HG03460 (cell line): ENCODE data around the gene DIAPH1.

Experiments used
- ATAC-seq: cut with Tn5 transposase; IDR thresholded peaks from one replicate; pipeline ENCODE4 v1.9.1; 2021; ENCODE audit not compliant: unreplicated experiment

Gene DIAPH1

DNA sequence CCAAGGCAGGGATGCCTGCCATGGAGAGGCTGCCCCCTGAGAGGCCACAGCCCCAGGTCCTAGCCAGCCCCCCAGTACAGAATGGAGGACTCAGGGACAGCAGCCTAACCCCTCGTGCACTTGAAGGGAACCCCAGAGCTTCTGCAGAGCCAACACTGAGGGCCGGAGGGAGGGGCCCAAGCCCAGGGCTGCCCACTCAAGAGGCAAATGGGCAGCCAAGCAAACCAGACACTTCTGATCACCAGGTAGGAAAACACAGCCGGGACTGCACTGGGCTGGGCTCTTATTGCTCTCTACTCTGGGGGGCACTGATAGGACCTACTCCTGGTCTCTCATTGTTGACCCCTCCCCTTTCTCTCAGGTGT, 21.2 kb upstream of the DIAPH1 start:
- no peak for ATAC-seq

DNA sequence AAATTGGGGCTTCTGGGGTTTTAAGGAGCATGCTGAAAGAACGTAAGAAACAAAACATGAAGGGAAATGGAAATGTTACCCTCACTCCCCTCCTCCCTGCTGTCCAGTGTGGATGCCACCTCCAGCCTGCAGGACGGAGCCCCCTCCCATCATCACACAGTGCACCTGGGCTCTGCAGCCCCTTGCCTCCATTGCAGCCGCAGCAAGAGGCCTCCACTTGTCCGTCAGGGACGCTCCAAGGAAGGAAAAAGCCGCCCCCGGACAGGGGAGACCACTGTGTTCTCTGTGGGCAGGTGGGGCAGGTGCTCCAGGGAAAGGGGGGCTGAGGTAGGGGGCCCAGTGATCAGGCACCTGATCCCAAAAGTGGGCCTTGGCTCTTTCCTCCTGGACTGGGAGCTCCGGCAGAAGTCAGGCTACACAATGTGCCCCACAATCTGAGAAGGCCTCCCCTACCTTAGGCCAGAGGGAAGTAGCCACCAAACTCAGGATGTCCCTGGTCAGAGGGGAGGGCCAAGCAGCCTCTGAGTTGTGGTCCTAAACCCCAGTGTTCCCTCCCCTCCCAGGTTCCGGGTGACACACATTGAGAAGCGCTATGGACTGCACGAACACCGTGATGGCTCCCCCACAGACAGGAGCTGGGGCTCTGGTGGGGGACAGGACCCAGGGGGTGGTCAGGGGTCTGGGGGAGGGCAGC, 20.7 kb upstream of the DIAPH1 start:
- ATAC-seq = no peak

DNA sequence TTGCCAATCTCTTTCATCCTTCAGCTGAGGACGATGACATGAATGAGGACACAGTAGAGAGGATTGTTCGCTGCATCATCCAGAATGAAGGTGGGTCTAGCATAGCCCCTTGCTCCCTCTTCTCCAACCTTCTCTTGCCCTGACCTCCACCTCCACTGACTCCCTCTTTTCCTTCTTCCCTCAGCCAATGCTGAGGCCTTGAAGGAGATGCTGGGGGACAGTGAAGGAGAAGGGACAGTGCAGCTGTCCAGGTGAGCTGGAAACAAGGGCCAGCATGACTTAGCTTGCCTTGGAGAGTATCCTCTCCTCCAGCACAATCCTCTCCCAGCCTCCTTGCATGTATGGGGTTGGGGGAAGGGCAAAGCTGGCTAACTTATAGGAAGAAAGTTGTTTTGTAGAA, 20.0 kb upstream of the DIAPH1 start:
- no peak for ATAC-seq

DNA sequence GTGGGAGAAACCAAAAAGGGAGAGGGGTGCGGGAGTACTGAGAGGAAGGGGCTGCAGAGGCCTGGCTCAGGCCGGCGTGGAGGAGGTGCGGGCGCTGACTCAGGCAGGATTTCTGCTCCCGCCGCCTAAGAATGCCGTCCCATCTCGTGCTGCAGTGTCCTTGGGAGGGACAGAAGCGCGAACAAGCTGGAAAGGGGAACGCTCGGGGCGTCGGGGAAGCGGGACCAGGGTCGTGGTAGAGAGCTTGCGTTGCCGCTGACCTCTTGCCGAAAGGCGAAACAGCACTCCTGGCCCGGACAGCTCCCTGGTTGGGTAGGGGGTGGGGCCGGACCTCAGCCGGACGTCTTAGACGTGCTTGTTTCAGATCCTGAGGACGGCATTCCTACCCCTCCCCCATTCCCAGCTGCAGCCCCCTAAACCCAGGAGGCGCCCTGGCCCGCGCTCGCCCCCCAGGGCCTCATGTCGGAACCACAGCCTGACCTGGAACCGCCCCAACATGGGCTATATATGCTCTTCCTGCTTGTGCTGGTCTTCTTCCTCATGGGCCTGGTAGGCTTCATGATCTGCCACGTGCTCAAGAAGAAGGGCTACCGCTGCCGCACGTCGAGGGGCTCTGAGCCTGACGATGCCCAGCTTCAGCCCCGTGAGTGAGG, 19.1 kb upstream of the DIAPH1 start:
- ATAC-seq = peak; percentile 28

DNA sequence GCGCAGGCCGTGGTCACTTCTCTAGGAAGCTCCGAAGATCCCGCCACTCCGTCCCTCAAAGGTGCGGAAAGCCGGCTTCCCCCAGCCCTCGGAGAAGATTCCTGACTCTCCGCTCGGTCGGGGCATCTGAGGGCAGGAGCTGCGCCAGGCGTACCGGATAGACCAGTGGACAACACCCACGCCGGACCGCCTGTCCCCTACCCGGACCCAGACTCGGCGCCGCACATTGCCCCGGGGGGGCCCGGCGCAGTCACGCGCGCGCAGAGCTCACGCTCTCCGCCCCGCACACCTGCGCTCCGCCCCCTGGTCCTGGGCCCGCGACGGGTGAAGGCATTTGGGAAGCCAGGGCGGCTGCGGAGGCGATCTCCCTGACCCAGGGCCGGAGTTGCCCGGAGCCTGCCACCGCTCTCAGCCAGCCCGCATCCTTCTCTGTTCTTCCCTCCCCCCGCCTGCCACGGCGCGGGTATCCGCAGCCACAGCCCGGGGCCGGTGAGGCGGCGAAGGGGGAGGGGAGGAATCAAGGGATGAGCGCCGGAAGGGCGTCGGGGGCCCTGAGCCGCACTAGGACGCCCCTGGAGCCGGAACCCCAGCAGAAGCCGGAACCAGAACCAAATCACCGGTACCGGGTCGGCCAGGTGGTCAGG, 18.4 kb upstream of the DIAPH1 start:
- ATAC-seq = peak; percentile 16

DNA sequence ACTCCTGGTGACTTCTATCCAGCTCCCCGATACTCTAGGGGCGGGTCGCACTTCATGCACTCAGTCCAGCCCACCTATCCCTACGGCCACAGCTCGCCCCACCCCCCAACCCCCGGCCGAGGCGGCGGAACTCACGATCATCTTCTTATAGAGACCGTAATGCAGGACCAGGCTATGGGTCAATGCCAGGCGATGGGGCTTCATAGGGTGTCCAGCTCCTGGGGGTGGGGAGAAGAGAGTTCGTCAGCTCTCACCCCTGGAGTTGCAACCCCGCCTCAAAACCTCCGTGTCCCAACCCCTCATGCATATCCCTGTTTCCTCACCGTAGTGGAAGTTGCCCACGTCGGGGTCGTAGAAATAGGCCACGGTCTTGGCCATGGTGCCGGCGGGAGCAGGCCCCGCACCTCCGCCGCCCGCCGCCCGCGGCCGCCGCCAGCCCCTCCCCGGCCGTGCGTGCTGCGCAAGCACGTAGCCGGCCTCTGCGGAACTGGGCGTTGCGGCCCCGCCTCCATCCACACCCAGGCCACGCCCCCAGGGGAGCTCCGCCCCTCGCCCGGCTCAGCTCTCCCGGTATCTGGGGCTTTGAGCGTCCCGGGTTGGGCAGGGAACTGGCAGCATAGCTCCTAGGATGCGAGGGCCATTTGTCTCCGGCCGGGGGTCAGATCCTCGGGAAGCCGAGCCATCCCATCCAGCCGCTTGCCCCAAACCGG, 17.8 kb upstream of the DIAPH1 start, which contains the start of the genes HDAC3 and RELL2:
Gene HDAC3 (minus strand): TSS at position 437 of the 710 bp plus-strand sequence. CDS start 59 bp downstream, at position 378.
Gene RELL2 (plus strand): TSS at position 585 of the 710 bp plus-strand sequence. CDS start 1,229 bp downstream, outside the sequence.
- peak; percentile 70 for ATAC-seq

DNA sequence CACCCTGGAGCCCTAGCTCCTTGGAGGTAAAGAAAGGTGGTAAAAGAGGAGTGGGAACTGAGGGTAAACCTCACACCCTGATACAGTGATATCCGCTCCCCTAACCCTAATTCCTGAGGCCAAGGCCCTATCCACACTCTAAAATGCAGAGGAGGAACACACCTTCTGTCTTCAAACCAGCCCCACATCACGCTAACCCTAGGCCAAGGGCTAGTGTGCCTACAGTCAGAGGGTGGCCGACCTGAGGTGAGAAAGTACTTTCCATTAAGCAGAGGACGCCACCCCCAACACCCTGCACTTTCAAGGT, 17.3 kb upstream of the DIAPH1 start:
- ATAC-seq = no peak

DNA sequence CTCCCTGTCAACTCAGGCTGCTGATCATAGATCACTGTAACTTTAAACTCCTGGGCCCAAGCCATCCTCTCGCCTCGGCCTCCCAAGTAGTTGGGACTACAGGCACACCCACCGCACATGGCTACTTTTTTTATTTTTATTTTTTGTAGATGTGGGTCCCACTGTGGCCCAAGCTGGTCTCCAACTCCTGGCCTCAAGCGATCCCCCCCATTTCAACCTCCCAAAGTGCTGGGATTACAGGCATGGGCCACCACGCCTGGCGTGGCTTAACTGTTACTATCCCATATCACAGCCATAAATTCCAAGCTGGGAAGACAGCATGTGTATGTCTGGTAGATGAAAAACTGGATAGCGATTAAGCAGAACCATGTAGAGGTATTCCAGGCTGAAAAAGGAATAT, 16.8 kb upstream of the DIAPH1 start:
- no peak for ATAC-seq

DNA sequence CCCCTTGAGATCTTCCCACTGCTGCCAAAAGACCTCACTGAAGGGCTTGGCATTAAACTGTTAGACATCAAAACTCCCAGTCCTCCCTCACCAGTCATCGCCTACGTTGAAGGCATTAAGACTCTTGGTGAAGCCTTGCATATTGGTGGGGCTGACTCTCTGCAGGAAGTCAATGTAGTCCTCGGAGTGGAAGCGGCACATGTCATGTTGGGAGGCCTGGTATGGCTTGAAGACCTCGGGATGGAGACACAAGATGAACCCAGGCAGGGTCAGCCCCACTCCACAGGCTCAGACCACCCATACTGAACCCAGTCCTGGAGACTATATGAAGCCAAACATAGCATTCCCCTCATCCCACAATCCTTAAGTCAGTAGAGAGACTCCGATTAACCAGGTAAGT, 15.9 kb upstream of the DIAPH1 start:
- no peak for ATAC-seq

DNA sequence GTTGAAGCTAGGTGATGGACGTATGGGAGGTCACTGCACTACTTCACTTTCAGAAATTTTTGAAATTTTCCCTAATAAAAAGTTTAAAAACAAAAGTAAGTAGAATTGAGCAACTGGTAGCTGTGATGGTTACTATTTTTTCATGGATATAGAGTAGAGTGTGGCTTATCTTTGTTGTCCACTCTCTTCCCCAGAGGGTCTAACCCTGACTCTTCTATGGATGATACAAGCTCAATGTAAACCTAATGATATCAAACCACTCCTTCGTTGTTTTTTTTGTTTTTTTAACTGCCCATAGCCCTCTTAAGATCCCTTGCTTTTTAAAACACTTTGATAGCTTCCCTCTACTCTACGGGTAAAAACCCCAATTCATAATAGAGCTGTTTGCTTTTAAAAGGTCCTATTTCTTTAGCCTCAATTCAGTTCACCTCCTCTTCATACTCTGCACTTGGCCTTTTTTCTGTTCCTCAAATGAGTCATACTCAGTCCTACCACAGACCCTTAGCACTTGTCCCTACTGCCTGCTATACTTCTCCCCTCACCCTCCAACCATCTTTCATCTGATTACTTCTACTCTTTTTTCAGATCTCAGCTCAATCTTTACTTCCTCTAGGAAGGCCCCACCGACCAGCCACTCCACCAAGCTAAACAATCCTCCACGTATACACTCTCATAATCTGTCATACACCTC, 15.2 kb upstream of the DIAPH1 start:
- peak; percentile 60 for ATAC-seq

DNA sequence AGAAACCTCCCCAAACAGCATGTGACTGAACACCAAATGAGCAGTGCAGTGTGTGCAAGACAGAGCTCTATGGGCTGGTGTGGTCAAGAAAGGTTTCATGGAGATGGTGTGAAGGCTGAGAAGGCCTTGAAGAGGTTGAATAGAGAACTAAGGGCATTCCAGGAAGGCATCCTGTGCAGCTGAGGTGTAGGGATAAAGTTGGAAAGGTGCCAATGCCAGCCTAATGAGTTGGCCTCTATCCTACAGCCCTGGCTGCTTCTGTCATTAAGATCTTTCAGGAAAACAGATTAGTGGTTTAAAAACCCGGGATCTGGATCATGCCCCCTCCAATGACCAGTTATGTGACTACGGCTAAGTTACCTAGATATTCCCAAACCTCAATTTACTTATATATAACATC, 13.8 kb upstream of the DIAPH1 start:
- no peak for ATAC-seq

DNA sequence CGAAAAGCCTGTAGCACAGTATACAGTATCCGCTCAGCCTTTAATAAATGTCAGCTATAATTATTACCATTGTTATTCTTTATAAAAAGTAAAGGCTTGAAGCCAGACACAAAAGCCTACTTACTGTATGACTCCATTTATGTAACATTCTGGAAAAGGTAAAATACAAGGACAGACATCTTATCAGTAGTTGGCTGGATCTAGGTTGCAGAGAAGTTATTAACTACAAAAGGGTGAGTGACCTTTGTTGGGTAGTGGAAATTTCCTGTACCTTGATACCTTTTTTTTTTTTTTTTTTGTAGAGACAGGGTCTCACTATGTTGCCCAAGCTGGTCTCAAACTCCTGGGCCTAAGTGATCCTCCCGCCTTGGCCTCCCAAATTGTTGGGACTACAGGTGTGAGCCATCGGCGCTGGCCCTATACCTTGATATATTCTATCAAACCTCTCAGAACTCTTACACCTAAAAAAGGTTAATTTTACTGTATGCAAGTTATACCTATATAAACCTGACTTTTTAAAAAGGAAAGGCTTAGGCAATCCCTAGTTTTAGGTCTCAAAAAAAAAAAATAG, 11.9 kb upstream of the DIAPH1 start:
- ATAC-seq = no peak

DNA sequence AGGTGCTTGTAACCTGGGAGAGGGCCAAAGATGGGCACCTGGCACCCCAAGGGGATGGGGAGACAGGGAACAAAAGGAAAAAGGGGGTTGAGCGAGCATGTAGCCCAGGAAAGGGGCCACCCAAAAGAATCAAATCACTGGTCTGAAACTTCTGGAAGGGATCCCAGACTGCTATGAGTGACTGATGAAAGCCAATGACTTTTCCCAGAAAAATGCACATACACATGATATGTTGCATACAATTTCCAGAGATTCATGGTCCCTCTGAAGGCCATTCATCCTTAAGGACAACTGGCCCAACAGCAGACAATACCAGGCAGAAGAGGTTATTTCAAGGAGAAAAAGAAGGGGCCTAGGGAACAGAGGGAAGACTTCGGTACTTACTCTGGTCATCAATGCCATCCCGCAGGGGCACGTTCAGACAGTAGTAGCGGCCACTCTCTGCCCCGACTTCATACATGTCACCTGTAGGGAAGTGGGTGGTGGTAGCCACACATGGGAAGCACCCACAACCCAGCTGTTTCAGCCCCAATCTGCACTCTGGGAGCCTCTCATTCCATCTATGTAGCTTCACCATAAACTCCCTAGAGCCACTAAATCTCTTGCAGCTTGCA, 9.5 kb upstream of the DIAPH1 start:
- no peak for ATAC-seq

DNA sequence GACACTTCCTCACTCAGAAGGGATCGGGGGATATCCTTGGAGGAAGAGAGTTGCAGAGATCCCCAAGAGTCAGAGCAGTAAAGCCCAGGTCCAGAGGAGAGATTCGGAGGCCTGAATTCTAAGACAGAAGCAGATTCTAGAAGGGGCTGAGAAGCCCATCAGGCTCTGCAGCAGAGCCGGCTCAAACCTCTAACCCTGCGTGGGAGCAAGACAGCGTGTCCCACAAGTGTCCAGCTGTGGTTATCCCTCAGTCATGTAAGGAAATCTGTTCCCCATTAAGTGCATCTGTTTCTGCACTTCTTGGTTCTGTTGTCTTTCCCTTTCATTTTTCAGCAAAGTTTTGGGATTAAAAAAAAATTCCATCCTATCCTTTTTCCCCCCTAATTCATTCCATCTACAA, 4.8 kb upstream of the DIAPH1 start:
- no peak for ATAC-seq

DNA sequence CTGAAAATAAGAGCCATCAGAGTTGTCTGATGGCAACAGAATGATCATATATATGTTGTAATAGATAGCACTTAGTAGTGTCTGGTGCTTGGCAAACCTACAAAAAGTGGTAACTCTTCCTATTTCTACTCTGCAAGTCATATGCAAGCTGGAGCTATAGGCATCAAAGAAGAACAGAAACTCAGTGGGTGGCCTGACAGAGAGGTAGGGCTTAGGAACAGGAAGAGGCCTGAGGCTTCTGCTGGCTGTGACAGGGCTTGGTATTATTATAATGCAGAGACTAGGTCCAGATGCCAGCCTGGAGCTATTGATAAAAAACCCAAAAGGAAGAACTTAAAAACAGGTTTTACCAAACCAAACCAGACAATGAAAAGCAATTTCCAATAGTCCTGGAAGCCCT, 4.4 kb upstream of the DIAPH1 start:
- peak; percentile 48 for ATAC-seq

DNA sequence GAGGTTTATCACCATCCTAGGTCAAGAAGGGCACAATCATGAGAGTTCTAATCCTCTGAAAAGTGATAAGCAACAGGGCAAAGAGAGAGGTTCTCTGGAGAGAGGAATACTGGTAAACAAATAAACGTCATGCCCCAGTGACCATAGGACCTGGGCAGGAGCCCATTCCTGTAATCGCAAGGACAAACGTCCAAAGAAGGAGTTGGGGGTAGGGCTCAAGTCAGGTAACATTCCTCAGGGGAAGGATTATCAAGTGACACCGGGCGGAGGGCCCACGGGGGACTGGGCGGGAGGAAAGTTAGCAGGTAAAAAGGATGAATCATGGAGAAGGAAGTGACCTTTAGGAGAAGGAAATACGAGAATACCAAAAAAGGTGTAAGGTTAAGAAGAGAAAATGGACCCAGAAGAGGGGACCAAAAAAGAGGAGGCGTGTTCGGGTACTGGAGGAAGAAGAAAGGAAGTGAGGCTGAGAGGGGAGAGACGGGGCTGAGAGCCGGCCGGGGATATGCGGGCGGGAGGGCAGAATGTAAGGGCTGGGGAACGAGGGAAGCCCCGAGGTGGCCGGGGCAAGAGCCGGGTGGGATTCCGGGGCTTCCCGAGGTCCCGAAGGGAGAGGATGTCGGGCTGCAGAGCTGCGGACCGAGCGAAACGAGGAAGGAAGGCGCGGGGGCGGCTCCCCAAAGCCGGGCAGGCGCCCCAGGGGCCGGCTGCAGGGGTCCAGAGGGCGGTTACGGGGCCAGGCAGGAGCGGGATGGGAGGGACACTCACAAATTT, 583 bp downstream of the DIAPH1 start:
- peak; percentile 31 for ATAC-seq

DNA sequence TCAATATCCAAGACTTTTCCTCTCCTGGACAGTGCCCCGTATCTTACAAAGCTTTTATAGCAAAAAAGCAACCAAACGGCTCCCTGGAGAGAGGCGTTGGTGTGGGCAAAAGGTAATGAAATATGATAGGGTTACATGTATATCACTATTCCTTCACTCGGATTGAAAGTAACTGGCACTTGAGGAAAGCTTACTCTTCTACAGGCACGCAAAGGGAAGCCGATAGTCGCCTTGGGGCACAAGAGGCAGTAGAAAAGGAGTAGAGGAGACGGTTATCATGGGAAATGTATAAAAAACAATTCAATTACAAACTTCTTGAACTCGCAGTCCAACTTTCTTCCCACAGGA, 1.1 kb downstream of the DIAPH1 start:
- ATAC-seq = no peak

DNA sequence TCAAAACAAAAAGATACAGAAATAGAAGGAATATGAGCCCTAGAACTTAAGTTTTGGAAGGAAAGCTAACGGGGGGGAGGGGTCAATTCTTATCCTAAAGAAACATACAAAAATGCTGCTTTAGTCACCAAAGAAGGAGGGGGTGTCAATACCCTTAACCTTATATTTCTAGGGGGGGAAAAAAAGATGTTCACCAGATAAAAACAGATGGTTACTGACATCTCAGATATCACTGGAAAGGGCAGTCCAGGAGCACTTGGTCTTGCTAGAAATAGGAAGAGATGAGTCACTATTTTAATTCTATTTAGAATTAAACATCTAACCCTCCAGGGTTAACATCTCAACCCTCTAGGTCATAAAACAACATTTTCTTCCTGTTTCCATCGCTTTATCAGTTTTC, 1.7 kb downstream of the DIAPH1 start:
- ATAC-seq = no peak

DNA sequence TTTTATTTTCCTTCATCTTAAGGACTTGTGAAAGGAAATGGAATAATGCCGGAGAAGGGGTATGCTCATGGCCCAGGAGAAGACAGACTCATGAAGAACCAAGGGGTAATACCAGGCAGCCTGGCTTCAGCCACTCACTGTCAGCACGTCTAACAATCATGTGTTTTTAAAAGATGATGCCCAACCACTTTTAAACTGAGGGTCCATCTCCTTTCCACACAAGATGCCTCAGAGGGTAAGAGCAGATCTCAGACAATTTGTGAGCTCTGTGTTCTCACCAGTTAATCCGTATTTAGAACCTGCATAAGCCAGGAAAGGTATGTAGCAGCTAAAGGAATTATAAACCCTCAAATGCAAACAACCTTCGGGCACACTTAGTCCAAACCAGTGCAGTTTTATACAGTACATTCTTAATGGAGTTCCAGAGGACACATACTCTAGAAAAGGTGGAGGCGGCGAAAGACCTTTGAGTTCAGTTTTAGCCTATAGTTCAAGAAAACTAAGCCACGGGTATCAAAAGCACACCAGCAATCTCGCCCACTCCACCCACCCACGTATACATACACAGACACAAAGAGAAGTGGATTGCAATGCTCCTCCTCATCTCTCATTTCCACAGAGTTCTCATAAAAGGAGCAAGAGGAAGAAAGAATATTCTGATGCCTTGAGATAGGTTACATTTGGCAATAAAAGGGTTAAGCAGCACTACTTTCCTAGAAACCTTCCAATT, 2.6 kb downstream of the DIAPH1 start:
- no peak for ATAC-seq
